BLaER1 (cell line): ENCODE results near the gene SPOUT1.

ENCODE experiments used
- H3K27ac ChIP-seq: shearing (Covaris generic); formaldehyde crosslinking; 2 replicates; pipeline ENCODE4 v1.8.1; 2022
- H3K27me3 ChIP-seq: shearing (Covaris generic); formaldehyde crosslinking; 2 replicates; pipeline ENCODE4 v1.8.1; 2022
- H3K36me3 ChIP-seq: shearing (Covaris generic); formaldehyde crosslinking; 2 replicates; pipeline ENCODE4 v1.8.1; 2022
- H3K4me1 ChIP-seq: shearing (Covaris generic); formaldehyde crosslinking; 2 replicates; pipeline ENCODE4 v1.8.1; 2022
- H3K4me2 ChIP-seq: shearing (Covaris generic); formaldehyde crosslinking; 2 replicates; pipeline ENCODE4 v1.8.1; 2022
- H3K4me3 ChIP-seq: shearing (Covaris generic); formaldehyde crosslinking; 2 replicates; pipeline ENCODE4 v1.8.1; 2022
- H3K9ac ChIP-seq: shearing (Covaris generic); formaldehyde crosslinking; 2 replicates; pipeline ENCODE4 v1.8.1; 2022
- H3K9me3 ChIP-seq: shearing (Covaris generic); formaldehyde crosslinking; 2 replicates; pipeline ENCODE4 v1.8.1; 2022
- H4K20me1 ChIP-seq: shearing (Covaris generic); formaldehyde crosslinking; 2 replicates; pipeline ENCODE4 v1.8.1; 2022
- Cebpa-rat ChIP-seq: shearing (Covaris generic); IDR thresholded peaks from 2 replicates; pipeline ENCODE4 v1.8.1; 2022

The SPOUT1 gene

DNA sequence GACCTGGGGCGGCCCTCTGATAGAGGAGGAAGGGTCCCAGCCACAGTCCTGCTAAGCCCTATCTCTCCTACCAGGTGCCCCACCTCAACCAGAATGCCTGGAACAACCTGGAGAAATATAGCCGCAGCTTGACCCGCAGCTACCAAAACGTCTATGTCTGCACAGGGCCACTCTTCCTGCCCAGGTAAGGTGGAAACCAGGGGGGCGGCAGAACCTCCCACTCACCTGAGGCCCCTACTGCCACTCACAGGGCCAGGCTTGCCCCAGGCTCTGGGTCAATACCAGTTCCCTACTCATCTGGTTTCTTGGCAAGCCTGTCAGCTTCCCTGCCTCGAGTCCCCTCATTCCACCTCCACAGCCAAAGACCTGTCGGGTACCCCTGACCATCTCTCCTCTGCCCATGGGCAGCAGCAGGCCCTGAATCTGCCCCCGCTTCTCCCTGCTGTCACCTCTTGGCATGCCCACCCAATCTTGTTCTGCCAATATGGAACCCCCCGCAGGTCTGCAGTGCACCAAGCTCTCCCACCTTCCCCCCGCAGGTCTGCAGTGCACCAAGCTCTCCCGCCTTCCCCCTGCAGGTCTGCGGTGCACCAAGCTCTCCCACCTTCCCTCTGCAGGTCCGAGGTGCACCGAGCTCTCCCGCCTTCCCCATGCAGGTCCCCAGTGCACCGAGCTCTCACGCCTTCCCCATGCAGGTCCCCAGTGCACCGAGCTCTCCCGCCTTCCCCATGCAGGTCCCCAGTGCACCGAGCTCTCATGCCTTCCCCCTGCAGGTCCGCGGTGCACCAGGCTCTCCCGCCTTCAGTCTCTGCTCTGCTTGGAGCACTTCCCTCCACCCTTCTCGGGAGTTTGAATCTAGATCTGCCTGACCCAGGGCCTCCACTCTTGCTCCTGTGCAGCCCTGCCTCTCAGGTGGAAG is 8.7 kb downstream of the SPOUT1 start:
- Histone ChIP-seq H3K4me3 (no peak overlapping the region), H3K9ac (no peak overlapping the region), H3K27me3 (no peaks in the 10 kb centered on the region), H3K4me2 (no peak overlapping the region), H3K36me3 (peaks cover 55% of the 10 kb centered on the region), H3K4me1 (peaks cover 31% of the 10 kb centered on the region), H3K9me3 (no peaks in the 10 kb centered on the region), H3K27ac (no peak overlapping the region), H4K20me1 (peaks cover 45% of the 10 kb centered on the region)
- TF ChIP-seq Cebpa-rat = no peak

GRCh38 chr9:128819716-128820664 is 9.6 kb downstream of the SPOUT1 start:
- Histone ChIP-seq H3K27me3 (no peaks in the 10 kb centered on the region), H3K4me2 (peak overlapping the region; percentile 98), H3K4me1 (peaks cover 31% of the 10 kb centered on the region), H3K36me3 (peaks cover 46% of the 10 kb centered on the region), H4K20me1 (peaks cover 45% of the 10 kb centered on the region), H3K4me3 (peak overlapping the region; percentile 77; the same call in 1 of the 2 replicates), H3K9ac (peak overlapping the region; percentile 83; the same call in 1 of the 2 replicates), H3K9me3 (no peaks in the 10 kb centered on the region), H3K27ac (no peak overlapping the region)
- TF ChIP-seq Cebpa-rat = no peak

- H3K36me3 ChIP-seq = peaks cover 37% of the 10 kb centered on the region
- H3K27ac ChIP-seq = peak overlapping the region; percentile 83
- peaks cover 31% of the 10 kb centered on the region for H3K4me1 ChIP-seq
- H3K4me3 ChIP-seq = peak overlapping the region; percentile 77
- peak overlapping the region; percentile 83 for H3K9ac ChIP-seq
- H3K9me3 ChIP-seq = no peaks in the 10 kb centered on the region
- TF ChIP-seq Cebpa-rat = no peak
- peak overlapping the region; percentile 98 for H3K4me2 ChIP-seq
- H3K27me3 ChIP-seq = no peaks in the 10 kb centered on the region
- peaks cover 45% of the 10 kb centered on the region for H4K20me1 ChIP-seq
Measured at GRCh38 chr9:128818839-128819715, 10.5 kb downstream of the SPOUT1 start.

DNA sequence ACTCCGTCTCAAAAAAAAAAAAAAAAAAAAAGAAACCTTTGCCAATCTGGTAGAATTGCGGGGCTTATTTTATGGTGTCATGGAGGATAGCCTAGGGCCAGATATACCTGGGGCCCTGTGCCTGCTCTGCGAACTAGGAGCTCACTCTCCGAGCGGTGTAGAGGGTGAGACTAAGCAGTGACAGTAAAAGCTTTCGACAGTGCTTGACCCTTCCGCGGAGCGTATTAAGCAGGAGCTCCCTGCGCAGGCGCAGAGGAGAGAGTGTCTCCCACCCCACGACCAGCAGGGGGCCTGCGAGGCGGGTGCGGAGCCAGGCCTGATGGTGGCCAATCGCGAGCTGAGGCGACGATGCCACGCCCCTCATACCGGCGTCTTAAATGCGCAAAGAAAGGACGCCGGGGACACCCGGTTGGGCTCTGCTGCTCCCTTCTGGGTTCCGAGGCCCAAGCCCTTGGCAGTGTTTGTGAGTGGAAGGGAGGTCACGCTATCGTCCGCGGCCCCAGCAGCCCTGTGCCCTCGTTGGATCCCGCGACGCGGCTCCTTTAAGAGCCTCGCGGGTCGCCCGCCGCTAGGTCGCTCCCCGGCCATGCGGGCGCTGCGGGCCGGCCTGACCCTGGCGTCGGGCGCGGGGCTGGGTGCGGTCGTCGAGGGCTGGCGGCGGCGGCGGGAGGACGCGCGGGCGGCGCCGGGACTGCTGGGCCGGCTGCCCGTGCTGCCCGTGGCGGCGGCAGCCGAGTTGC is 11.3 kb downstream of the SPOUT1 start, which contains the start of gene ENDOG:
ENDOG (plus strand) TSS at position 402 of the 740 bp plus-strand sequence; CDS start at position 587, 185 bp downstream.
- H3K9me3 ChIP-seq = no peaks in the 10 kb centered on the region
- H3K4me3 ChIP-seq = peak within 1 kb of the TSS; percentile 77
- H3K36me3 ChIP-seq = peaks cover 29% of the 10 kb centered on the region
- peak within 1 kb of the TSS; percentile 98 for H3K4me2 ChIP-seq
- H3K27me3 ChIP-seq = no peaks in the 10 kb centered on the region
- H3K4me1 ChIP-seq = peaks cover 27% of the 10 kb centered on the region
- H3K9ac ChIP-seq = peak within 1 kb of the TSS; percentile 83
- H4K20me1 ChIP-seq = peaks cover 41% of the 10 kb centered on the region
- TF ChIP-seq Cebpa-rat = no peak
- H3K27ac ChIP-seq = peak within 1 kb of the TSS; percentile 83

GRCh38 chr9:128810873-128811272 is 18.7 kb downstream of the SPOUT1 start:
- Histone ChIP-seq H3K4me1 (no peaks in the 10 kb centered on the region), H3K4me2 (no peak overlapping the region), H3K27ac (no peak overlapping the region), H3K36me3 (peaks cover 43% of the 10 kb centered on the region), H3K9me3 (no peaks in the 10 kb centered on the region), H3K9ac (no peak overlapping the region), H3K27me3 (no peaks in the 10 kb centered on the region), H4K20me1 (no peaks in the 10 kb centered on the region), H3K4me3 (no peak overlapping the region)
- TF ChIP-seq Cebpa-rat = no peak

DNA sequence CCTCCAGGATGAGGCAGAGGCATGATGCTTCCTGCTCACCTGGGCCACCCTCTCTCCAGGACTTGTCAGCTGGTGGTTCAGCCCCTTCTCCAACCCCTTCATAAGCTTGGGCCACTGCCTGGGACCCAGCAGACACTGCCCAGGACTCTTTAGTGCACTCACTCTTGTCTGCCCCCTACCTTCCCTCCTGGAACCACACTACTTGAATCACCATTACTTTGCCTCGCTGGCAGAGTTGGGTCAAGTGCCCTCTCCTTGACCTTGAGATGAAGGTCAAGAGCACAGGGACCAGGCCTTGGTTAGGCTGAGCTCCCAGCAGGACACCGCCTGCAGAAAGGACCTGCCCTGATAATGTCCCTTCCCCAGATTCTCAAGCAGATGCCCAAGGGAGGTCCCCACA is 19.8 kb downstream of the SPOUT1 start:
- no peak for TF ChIP-seq Cebpa-rat
- Histone ChIP-seq H3K4me3 (no peak overlapping the region), H3K9me3 (no peaks in the 10 kb centered on the region), H3K27me3 (no peaks in the 10 kb centered on the region), H3K27ac (no peak overlapping the region), H3K4me2 (no peak overlapping the region), H3K36me3 (peaks cover 54% of the 10 kb centered on the region), H3K4me1 (no peaks in the 10 kb centered on the region), H3K9ac (no peak overlapping the region), H4K20me1 (0 out of 2 replicates have a peak, but pooled peaks cover 6% of the 10 kb centered on the region)

DNA sequence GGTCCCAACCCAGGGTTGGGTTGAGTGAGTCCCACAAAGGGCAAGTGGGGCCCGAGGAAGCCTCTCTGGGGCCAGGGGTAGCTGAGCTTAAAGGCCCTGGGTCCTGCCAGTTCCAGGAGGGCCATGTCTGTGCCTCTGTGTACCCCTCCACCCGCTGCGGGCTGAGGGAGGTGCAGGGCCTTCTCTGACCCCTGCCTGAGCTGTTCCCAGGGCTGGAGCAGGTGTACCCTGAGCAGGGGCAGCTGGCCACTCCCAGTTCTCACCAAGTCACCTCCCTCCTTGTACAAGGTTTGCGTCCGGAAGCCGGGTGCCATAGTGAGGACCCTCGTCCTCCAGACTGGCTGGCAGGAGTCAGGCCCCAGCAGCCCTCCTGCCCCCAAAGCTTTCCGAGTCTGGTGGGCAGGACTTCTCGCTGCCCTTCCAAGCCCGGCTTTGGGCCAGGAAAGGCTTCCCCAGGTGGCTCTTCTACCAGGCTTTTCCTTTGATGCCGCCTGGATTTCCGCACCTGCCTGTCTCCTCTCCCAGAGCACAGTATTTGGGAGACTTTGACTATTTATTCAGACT is 20.5 kb downstream of the SPOUT1 start:
- Histone ChIP-seq H3K9ac (no peak overlapping the region), H3K36me3 (peaks cover 61% of the 10 kb centered on the region), H3K4me2 (no peak overlapping the region), H3K27me3 (no peaks in the 10 kb centered on the region), H3K27ac (no peak overlapping the region), H3K9me3 (no peaks in the 10 kb centered on the region), H4K20me1 (0 out of 2 replicates have a peak, but pooled peaks cover 7% of the 10 kb centered on the region), H3K4me1 (no peaks in the 10 kb centered on the region), H3K4me3 (no peak overlapping the region)
- no peak for TF ChIP-seq Cebpa-rat

DNA sequence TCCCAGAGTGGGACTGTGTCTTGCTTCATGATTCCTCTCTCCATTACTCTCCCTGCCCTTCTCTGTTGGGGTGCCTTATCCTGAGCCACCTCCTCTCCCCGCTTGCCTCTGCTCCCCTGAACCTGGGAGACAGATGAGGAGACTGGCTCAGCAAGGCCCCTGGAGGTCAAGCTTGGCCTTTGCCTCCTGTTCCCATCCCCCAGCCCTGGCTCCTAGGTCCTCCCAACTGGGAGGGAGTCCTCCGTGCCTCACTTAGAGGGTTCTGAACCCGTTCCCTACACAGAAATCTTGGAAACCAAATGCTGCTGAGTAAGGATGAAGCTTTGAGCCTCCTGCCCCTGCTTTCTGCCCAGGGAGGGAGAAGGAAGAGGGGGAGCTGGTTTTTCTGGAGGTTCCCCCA is 21.1 kb downstream of the SPOUT1 start:
- H3K4me2 ChIP-seq = no peak overlapping the region

More for the DNA sequence above, 21.1 kb downstream of the SPOUT1 start:
- Histone ChIP-seq H3K9me3 (no peaks in the 10 kb centered on the region), H3K36me3 (peaks cover 67% of the 10 kb centered on the region), H3K4me1 (no peaks in the 10 kb centered on the region), H4K20me1 (0 out of 2 replicates have a peak, but pooled peaks cover 7% of the 10 kb centered on the region), H3K27me3 (no peaks in the 10 kb centered on the region), H3K9ac (no peak overlapping the region), H3K27ac (no peak overlapping the region), H3K4me3 (no peak overlapping the region)
- TF ChIP-seq Cebpa-rat = no peak
